ENCODE data around the gene UBTF.

UBTF gene

GRCh38 chr17:44176671-44177501 is 42.6 kb downstream of the UBTF start:
- DNase-seq (ENCODE audit: low read depth), result no peak
- TF ChIP-seq, protein P1, sequence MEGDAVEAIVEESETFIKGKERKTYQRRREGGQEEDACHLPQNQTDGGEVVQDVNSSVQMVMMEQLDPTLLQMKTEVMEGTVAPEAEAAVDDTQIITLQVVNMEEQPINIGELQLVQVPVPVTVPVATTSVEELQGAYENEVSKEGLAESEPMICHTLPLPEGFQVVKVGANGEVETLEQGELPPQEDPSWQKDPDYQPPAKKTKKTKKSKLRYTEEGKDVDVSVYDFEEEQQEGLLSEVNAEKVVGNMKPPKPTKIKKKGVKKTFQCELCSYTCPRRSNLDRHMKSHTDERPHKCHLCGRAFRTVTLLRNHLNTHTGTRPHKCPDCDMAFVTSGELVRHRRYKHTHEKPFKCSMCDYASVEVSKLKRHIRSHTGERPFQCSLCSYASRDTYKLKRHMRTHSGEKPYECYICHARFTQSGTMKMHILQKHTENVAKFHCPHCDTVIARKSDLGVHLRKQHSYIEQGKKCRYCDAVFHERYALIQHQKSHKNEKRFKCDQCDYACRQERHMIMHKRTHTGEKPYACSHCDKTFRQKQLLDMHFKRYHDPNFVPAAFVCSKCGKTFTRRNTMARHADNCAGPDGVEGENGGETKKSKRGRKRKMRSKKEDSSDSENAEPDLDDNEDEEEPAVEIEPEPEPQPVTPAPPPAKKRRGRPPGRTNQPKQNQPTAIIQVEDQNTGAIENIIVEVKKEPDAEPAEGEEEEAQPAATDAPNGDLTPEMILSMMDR (conservative IDR thresholded peaks at IDR 0.05; ENCODE audit: low read depth, low read length), result no peak
- H3K4me3 ChIP-seq (ENCODE audit: low read depth, low read length), result no peak overlapping the region

DNA sequence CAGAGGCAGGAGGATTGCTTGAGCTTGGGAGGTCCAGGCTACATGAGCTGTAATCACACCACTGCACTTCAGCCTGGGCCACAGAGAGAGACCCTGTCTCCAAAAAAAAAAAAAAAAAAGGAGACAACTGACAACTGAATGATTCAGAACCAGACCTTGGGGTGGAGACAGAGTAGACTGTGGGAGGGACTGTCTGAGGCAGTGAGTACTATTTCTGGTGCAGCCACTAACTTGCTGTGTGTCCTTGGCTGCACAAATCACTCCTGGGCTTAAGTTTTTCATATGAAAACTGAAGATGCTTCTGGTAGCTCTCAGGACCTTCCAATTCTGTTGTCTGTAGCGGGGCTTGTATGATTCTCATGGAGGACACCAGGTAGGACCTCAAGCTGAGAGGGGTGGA is 43.2 kb downstream of the UBTF start:
- H3K4me3 ChIP-seq (ENCODE audit: low read depth, low read length), result no peak overlapping the region
- DNase-seq (ENCODE audit: low read depth), result no peak

GRCh38 chr17:44174427-44174826 is 45.0 kb downstream of the UBTF start:
- TF ChIP-seq, protein P1 (conservative IDR thresholded peaks at IDR 0.05; ENCODE audit: low read depth, low read length), result no peak
- no peak overlapping the region for H3K4me3 ChIP-seq (ENCODE audit: low read depth, low read length)
- DNase-seq (ENCODE audit: low read depth), result no peak

More for the DNA sequence above, 43.2 kb downstream of the UBTF start:
- TF ChIP-seq, protein P1 (conservative IDR thresholded peaks at IDR 0.05; ENCODE audit: low read depth, low read length), result no peak

- DNase-seq (ENCODE audit: low read depth), result no peak
- H3K4me3 ChIP-seq (ENCODE audit: low read depth, low read length), result no peak overlapping the region
- TF ChIP-seq, protein P1 (conservative IDR thresholded peaks at IDR 0.05; ENCODE audit: low read depth, low read length), result no peak
Observed at GRCh38 chr17:44171931-44172455, 47.5 kb downstream of the UBTF start.

- TF ChIP-seq, protein P1 (conservative IDR thresholded peaks at IDR 0.05; ENCODE audit: low read depth, low read length), result no peak
- peak; percentile 67 for DNase-seq (ENCODE audit: low read depth)
- H3K4me3 ChIP-seq (ENCODE audit: low read depth, low read length), result peak within 1 kb of the TSS; percentile 33
Observed at GRCh38 chr17:44170499-44171201, 48.8 kb downstream of the UBTF start, which contains the start of gene ASB16. TSS of gene ASB16 (plus strand) at chr17:44170704. CDS start at chr17:44170790, 86 bp downstream.

- DNase-seq (ENCODE audit: low read depth), result no peak
- H3K4me3 ChIP-seq (ENCODE audit: low read depth, low read length), result no peak overlapping the region
- TF ChIP-seq, protein P1 (conservative IDR thresholded peaks at IDR 0.05; ENCODE audit: low read depth, low read length), result no peak
Observed at GRCh38 chr17:44170135-44170498, 49.4 kb downstream of the UBTF start.

Measured in choroid plexus epithelial cell (primary cell).